Stimulated activated memory B cell treated with anti-CD40 and anti-IgM and Interleukin-4, amounts not matched to agents 10 μg/mL and 1 μg/mL and 100 μg/mL, for 72 hours (primary cell): ENCODE data around the gene PRPS1.
"Not testable (repeated sequence)": the region's sequence is repeated elsewhere in the genome, so short reads cannot be mapped to it uniquely, and the experiment has no call there.

ENCODE experiments used
- ATAC-seq: fragments of 150-1000 bp; cut with Tn5 transposase; 2 replicates; pipeline ENCODE4 v1.10.0; 2021
- H3K27ac Mint-ChIP-seq: one replicate; pipeline ENCODE4 v1.8.0; 2022; ENCODE audit warnings: mild to moderate bottlenecking, mixed read lengths
- H3K27me3 Mint-ChIP-seq: one replicate; pipeline ENCODE4 v1.8.0; 2022; ENCODE audit warnings: mixed read lengths
- H3K36me3 Mint-ChIP-seq: one replicate; pipeline ENCODE4 v1.8.0; 2022; ENCODE audit warnings: mixed read lengths
- H3K4me1 Mint-ChIP-seq: one replicate; pipeline ENCODE4 v1.8.0; 2022; ENCODE audit warnings: mixed read lengths
- H3K4me3 Mint-ChIP-seq: one replicate; pipeline ENCODE4 v1.8.0; 2022; ENCODE audit warnings: mild to moderate bottlenecking, moderate library complexity, mixed read lengths
- H3K9me3 Mint-ChIP-seq: one replicate; pipeline ENCODE4 v1.8.0; 2022; ENCODE audit warnings: mixed read lengths

PRPS1 gene

DNA sequence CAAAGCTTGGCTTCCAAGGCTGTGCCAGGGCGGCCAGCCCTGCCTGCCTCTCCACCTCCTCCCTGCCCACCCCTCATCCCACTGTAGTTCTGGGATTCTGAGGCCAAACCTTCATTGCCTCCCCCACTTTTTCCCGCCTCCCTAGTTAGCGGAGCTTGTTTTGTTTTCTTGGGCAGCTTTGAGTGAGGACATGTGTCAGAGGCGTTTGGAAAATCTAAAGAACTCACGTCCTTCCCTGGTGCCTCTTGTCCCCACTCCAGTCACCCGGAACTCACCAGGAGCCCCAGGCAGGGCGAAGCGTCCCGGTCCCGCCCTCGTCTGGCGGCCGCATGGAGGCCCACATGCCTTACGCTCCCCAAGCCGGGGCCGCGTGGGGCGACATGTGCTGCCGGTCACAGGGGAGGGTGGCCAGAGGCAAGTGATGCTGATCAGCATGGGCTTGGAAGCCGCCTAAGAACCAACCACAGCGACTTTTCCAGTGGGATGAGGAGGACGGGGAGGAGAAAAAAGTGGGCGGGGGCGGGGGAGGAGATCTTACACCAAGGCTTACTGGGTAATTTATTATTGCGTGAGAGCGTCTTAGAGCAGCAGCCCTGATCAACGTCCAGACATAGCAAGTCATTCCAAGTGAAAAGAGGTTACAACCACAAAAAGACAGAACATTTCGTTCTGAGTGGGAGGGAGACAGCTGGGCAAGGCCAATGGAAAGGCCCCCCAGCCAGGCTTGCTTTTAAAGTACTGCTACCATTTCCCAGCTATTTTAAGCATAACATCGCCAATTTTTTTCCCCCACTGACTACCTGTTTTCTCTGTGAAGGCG lies 48.5 kb downstream of the PRPS1 start:
- no peaks in the 10 kb centered on the region for H3K9me3 Mint-ChIP-seq
- peak overlapping the region; percentile 95 for H3K4me3 Mint-ChIP-seq
- peaks cover 68% of the 10 kb centered on the region for H3K4me1 Mint-ChIP-seq
- no peaks in the 10 kb centered on the region for H3K36me3 Mint-ChIP-seq
- peak overlapping the region; percentile 97 for H3K27ac Mint-ChIP-seq
- H3K27me3 Mint-ChIP-seq: no peaks in the 10 kb centered on the region
- ATAC-seq: peak; percentile 39

DNA sequence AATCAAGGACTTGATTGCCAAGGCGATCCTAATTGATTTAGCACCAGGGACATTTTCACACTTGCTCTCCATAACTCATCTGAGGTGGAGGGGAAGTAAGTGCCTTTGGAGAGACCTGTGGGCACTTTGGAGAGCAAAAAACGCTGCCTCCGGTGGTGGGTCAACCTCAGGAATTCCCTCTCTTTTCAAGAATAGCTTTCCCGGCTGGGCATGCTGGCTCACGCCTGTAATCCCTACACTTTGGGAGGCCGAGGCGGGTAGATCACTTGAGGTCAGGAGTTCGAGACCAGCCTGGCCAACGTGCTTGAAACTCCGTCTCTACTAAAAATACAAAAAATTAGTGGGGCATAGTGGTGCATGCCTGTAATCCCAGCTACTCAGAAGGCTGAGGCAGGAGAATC lies 49.2 kb downstream of the PRPS1 start:
- ATAC-seq: no peak
- Mint-ChIP-seq H3K4me3 (peak overlapping the region; percentile 95), H3K27me3 (no peaks in the 10 kb centered on the region), H3K9me3 (no peaks in the 10 kb centered on the region), H3K4me1 (peaks cover 68% of the 10 kb centered on the region), H3K27ac (peak overlapping the region; percentile 97), H3K36me3 (no peaks in the 10 kb centered on the region)

DNA sequence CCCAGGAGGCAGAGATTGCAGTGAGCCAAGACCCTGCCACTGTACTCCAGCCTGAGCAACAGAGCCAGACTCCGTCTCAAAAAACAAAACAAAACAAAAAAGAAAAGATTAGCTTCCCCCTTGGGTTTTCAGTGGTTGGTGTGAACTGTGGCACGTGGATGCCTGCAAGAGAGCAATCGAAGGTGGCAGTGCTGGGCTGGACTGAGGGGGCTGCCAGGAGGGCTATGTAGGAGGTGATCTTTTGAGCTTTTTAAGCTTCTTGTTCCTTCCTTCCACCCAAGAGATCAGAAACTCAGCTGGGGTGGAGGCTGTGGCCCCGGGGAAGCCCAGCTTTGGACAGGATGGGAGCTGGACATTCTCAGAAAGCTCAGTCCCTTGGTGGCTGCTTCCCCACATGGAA lies 49.6 kb downstream of the PRPS1 start:
- Mint-ChIP-seq H3K4me3 (no peak overlapping the region), H3K27me3 (no peaks in the 10 kb centered on the region), H3K27ac (peak overlapping the region; percentile 97), H3K36me3 (no peaks in the 10 kb centered on the region), H3K9me3 (no peaks in the 10 kb centered on the region), H3K4me1 (peaks cover 67% of the 10 kb centered on the region)
- no peak for ATAC-seq

DNA sequence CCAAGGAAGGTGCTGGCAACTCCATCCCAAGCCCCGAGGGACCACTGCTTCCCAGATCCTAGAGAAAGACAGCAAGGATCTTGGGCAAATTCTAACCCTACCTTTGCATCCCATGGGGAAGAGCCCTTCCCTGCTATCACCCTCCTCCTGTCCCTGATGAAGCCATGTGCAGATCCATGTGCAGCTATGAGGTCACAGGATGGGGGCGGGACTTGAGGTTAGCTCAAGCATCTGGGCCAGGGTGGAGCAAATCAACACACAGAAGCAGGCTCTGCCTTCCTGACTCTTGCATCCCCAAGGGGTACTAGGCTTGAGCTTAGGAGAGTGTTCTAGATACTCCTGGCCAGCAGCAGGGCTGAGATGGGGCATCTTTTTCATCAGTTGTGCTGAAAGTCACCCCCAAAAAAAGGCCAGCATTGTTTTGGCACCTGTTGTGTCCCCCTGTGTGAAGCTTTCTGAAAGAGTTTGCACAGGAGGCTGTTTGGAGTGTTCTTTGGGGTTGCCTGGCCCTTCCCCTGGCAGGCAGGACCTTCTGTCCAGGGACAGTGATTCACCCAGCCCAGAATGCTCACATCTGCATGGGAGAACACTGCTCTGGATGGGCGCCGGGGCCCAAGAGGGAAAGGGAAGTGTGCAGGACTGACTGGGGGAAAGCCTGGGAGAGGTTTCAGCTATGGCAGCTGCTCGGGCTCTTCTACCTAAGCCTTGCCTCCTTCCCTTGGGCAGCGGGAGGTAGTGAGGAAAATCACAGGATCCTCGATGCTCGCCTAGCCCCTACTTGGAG lies 50.8 kb downstream of the PRPS1 start:
- ATAC-seq: no peak
- Mint-ChIP-seq H3K9me3 (no peaks in the 10 kb centered on the region), H3K27ac (peak overlapping the region; percentile 97), H3K36me3 (no peaks in the 10 kb centered on the region), H3K4me1 (peaks cover 62% of the 10 kb centered on the region), H3K4me3 (no peak overlapping the region), H3K27me3 (no peaks in the 10 kb centered on the region)

DNA sequence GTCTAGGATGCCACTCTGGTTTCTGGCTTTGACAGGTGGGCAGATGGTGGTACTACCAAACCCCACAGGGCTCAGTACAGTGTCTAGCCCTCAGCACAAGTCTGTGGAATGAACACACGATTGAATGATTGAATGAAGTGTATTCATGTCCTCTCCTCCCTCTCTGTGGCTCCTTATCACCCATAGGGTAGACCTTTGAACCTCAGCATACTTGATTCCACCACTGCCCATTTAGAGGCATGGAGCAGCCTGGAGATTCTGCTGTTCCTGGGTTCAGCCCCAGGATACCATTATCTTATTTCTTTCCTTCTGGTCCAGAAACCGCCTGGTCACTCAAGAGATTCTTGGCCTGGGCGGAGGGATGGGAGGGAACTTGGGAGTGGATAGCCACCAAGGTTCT lies 53.9 kb downstream of the PRPS1 start:
- Mint-ChIP-seq H3K4me3 (no peak overlapping the region), H3K9me3 (no peaks in the 10 kb centered on the region), H3K36me3 (no peaks in the 10 kb centered on the region), H3K27me3 (no peaks in the 10 kb centered on the region), H3K4me1 (peaks cover 49% of the 10 kb centered on the region), H3K27ac (no peak overlapping the region)
- no peak for ATAC-seq

DNA sequence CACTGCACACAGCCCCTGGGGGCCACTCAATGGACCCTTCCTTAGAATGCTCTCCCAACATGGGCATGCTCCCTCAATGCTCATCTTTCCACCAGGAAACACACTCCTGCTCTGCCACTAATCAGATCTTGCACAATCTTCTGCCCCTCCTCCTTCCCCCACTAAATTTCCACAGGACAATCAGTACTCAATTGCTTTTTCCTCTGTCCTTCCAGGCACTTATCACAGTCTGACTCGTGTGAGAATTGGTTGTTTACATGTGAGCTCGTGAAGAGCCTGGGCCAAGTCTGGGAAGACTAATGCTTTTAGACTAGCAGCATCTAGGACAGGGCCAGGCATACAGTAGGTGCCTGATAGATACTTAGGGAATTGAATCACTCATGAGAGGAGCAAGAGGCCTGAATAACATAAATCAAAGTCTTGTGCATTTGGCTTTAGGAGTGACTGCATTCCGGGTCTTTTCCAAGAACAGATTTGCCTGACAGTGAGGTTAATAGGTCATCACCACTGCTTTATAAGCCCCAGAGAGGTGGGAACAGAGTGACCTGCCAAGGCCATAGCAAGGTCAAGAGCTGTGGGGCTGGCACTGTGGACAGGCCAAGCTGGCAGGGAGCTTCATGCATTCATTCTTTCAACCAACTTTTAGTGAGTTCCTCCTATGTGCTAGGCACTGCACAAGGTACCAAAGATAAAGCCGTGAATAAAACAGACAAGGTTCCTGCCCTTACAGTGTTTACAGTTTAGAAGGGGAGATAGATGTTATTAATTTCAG lies 55.0 kb downstream of the PRPS1 start:
- H3K4me1 Mint-ChIP-seq: peaks cover 46% of the 10 kb centered on the region

DNA sequence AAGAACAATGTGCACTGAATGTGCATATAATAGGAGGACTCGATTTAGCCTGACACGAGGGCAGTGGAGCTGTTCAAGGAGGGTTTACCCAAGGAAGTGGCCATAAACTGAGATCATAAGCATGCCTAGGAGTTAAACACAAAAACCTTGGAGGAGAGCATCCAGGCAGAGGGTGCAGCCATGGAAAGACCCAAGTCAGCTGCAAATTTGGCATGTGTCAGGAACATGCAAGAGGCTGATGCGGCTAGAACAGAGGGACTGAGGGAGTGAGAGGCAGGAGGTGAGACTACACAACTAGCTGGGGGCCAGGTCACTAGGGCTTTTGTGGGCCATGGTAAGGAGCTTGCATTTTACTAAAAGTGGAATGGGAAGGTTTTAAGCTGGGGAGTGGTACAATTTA lies 55.6 kb downstream of the PRPS1 start:
- H3K4me1 Mint-ChIP-seq: peaks cover 44% of the 10 kb centered on the region
- no peaks in the 10 kb centered on the region for H3K27me3 Mint-ChIP-seq
- no peak for ATAC-seq
- no peaks in the 10 kb centered on the region for H3K36me3 Mint-ChIP-seq
- H3K4me3 Mint-ChIP-seq: no peak overlapping the region
- no peaks in the 10 kb centered on the region for H3K9me3 Mint-ChIP-seq
- peak overlapping the region; percentile 50 for H3K27ac Mint-ChIP-seq

More for the DNA sequence above, 55.0 kb downstream of the PRPS1 start:
- Mint-ChIP-seq H3K27me3 (no peaks in the 10 kb centered on the region), H3K4me3 (no peak overlapping the region), H3K9me3 (no peaks in the 10 kb centered on the region), H3K27ac (peak overlapping the region; percentile 50), H3K36me3 (no peaks in the 10 kb centered on the region)
- ATAC-seq: no peak

DNA sequence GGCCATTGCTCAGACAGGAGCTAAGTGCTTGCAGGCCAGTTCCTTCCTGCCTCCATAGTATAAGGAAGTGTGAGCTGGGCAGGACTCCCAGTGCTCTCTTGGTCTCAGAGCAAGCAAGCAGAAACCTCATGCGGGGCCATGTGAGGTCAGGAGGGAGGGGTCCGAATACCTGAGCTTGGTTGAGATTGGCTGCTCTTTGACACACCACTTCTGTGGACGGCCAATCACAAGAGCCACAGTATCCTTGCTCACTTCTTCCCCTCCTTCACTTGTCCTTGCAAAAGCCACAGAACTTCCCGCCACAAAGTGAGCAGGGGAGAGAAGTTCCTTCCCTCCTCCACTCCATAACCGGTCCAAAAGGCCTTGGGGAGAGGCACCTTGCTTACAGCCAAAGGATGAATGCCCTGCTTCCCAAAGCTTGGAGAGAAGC lies 56.7 kb downstream of the PRPS1 start:
- Mint-ChIP-seq H3K27ac (no peak overlapping the region), H3K4me3 (no peak overlapping the region), H3K27me3 (no peaks in the 10 kb centered on the region), H3K4me1 (peaks cover 35% of the 10 kb centered on the region), H3K36me3 (no peaks in the 10 kb centered on the region), H3K9me3 (no peaks in the 10 kb centered on the region)
- ATAC-seq: no peak

DNA sequence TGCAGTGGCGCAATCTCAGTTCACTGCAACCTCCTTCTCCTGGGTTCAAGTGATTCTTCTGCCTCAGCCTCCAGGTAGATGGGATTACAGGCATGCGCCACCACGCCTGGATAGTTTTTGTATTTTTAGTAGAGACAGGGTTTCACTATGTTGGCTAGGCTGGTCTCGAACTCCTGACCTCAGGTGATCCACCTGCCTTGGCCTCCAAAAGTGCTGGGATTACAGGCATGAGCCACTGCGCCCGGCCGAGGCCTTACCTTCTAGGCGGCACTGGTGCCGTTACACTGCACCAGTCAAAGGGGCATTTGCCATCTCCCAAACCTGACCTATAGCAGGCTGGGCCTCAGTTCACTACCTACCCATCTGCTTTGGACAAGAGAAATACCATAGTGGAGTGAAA lies 57.3 kb downstream of the PRPS1 start:
- not testable (repeated sequence) for H3K27ac Mint-ChIP-seq, H3K36me3 Mint-ChIP-seq, H3K9me3 Mint-ChIP-seq, H3K4me3 Mint-ChIP-seq, ATAC-seq, H3K27me3 Mint-ChIP-seq
- H3K4me1 Mint-ChIP-seq: peaks cover 28% of the 10 kb centered on the region

DNA sequence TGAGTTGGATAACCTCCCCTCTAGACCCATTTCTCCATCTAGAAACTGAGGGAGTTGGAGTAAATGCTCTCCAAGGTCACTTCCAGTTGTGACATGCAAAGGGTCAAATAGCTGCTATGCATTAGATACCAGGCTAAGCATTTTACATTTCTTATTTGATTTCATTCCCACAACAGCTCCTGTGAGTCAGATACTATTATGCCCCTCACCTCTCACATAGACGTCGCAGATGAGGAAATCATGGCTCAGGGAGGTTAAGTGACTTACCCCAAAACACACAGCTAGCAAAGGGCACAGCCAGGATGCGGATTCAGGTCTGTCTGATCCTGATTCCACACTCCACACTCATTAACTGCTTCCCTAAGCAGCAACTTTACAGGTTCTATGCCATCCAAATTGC lies 57.7 kb downstream of the PRPS1 start:
- no peaks in the 10 kb centered on the region for H3K9me3 Mint-ChIP-seq
- peaks cover 29% of the 10 kb centered on the region for H3K4me1 Mint-ChIP-seq
- H3K27me3 Mint-ChIP-seq: no peaks in the 10 kb centered on the region
- no peaks in the 10 kb centered on the region for H3K36me3 Mint-ChIP-seq
- ATAC-seq: no peak
- H3K27ac Mint-ChIP-seq: no peak overlapping the region
- H3K4me3 Mint-ChIP-seq: no peak overlapping the region

DNA sequence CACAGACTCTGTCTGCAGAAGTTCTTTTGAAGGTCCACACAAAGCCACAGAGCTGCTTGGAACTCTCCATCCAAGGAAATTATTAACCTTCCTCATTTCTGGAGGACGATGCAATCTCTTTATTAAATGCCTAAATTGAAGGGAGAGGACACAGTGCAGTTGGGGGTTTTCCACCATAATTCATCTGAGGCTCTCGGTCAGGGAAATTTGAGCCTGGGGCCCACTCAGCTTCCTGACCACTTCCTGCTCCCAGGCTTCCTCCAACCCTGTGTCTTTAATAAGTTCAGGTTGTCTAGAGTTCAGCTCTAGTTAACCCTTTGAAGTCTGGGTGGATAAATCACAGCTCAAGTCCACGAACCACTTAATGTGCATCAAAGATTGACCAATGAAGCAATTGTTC lies 58.5 kb downstream of the PRPS1 start:
- Mint-ChIP-seq H3K4me3 (no peak overlapping the region), H3K27me3 (no peaks in the 10 kb centered on the region), H3K36me3 (no peaks in the 10 kb centered on the region), H3K4me1 (peaks cover 35% of the 10 kb centered on the region), H3K9me3 (no peaks in the 10 kb centered on the region), H3K27ac (no peak overlapping the region)
- no peak for ATAC-seq

DNA sequence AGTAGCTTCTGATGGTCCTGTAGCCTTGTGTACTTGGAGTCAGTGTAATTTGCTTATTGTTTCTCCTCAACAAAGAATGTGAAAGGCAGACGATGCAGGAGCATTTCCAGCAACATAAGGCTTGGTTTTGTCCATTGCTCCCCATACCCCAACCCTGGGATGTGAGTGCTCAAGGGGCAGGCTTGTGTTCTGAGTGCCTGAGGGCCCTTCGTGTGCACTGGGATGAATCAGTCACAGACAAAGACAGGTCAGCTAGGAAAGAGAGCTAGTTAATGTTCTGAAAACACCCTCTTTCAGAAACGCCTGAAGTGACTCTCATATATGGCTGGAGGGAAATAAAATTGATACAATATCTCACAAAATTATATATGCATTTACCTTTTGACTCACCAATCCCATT lies 59.1 kb downstream of the PRPS1 start:
- ATAC-seq: no peak
- H3K27me3 Mint-ChIP-seq: no peaks in the 10 kb centered on the region
- no peaks in the 10 kb centered on the region for H3K36me3 Mint-ChIP-seq
- H3K4me3 Mint-ChIP-seq: no peak overlapping the region
- H3K4me1 Mint-ChIP-seq: peaks cover 35% of the 10 kb centered on the region
- no peaks in the 10 kb centered on the region for H3K9me3 Mint-ChIP-seq
- no peak overlapping the region for H3K27ac Mint-ChIP-seq

DNA sequence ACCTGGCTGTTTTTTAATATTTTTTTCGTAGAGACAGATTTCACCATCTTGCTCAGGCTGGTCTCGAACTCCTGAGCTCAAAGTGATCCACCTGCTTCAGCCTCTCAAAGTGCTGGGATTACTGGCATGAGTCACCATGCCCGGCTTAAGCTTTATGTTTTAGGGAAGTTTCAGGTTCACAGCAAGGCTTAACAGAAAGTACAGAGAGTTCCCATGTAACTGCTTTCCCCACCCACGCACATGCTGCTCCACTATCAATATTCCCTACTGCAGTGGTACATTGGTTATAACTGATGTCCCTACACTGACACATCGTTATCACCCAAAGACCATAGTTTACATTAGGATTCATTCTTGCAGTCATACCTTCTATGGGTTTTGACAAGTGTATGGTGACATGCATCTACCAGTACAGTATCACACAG lies 62.7 kb downstream of the PRPS1 start:
- Mint-ChIP-seq H3K36me3 (no peaks in the 10 kb centered on the region), H3K9me3 (no peaks in the 10 kb centered on the region), H3K4me1 (peaks cover 25% of the 10 kb centered on the region), H3K27me3 (no peaks in the 10 kb centered on the region), H3K4me3 (no peak overlapping the region), H3K27ac (no peak overlapping the region)
- ATAC-seq: no peak

DNA sequence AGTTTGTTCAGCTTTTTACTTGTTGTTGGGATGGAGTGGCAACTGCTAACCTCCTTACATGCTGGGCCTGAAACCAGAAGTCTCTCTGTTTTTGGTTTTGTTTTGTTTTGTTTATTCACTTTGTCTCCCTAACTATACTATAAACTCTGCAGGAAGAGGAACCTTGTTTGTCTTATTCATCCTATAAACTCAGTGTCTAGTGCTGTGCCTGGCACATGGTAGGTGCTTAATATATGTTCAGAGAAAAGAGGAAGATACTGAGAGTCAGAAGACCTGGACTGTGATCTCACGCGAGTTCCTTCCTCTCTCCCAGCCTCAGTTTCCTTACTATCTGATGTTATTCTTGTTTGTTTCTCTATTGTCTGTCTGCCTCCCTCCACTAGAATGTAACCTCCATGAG lies 71.3 kb downstream of the PRPS1 start:
- Mint-ChIP-seq H3K27me3 (no peaks in the 10 kb centered on the region), H3K36me3 (no peaks in the 10 kb centered on the region), H3K4me1 (peaks cover 37% of the 10 kb centered on the region), H3K27ac (peak overlapping the region; percentile 71), H3K9me3 (no peaks in the 10 kb centered on the region), H3K4me3 (no peak overlapping the region)
- no peak for ATAC-seq

DNA sequence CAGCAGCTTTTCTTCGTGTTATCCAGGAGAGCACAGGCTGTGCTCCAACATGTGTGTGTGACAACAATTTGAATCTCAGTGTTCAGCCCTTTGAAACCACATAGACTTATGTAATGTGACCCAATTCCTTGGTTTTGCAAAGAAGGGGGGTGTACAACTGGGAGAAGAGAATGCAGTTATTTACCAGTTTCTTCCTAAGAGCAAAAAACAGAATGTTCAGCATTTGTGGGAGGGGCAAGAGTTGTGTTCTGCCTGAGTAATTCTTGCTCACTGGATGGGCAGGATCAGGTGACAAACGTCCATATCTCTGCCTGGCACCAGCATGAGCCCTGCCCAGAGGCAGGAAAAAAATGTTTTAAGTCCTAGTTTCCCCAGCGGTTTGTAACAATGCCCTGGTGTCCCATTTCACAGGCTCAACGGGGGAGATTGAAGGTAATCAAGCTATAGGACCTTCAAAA lies 72.0 kb downstream of the PRPS1 start:
- Mint-ChIP-seq H3K4me1 (peaks cover 39% of the 10 kb centered on the region), H3K36me3 (no peaks in the 10 kb centered on the region), H3K27ac (peak overlapping the region; percentile 71), H3K27me3 (no peaks in the 10 kb centered on the region), H3K9me3 (no peaks in the 10 kb centered on the region), H3K4me3 (no peak overlapping the region)
- no peak for ATAC-seq
